Lower leg skin (tissue), 4 donors: ENCODE results near the gene LHX1. TPM values are rescaled to one million over a fixed set of nuclear protein-coding genes. Genes with fewer than 3 reads are reported as not detected.

Experiments
- DNase-seq, 2 donors: peaks; one replicate each; pipeline ENCODE4 v3.0.0-alpha.2; 2019; ENCODE audit warnings: low spot score in 2 of 2
- H3K4me3 ChIP-seq: fragments of 200-600 bp; sonication (generic); 2 replicates; pipeline ENCODE4 v1.5.1; 2017; ENCODE audit warnings: mild to moderate bottlenecking, low read depth; ENCODE audit not compliant: poor library complexity, severe bottlenecking
- CTCF ChIP-seq, 3 donors: fragments of 450-650 bp; IDR thresholded peaks; one replicate each; pipeline ENCODE4 v1.5.1; 2016; ENCODE audit warnings: antibody characterized with exemption in 3 of 3, mild to moderate bottlenecking in 3 of 3, moderate library complexity in 2 of 3
- POLR2A ChIP-seq, 2 donors: fragments of 450-650 bp; IDR thresholded peaks; one replicate each; pipeline ENCODE4 v1.6.1; 2016 to 2017; ENCODE audit warnings: antibody characterized with exemption in 2 of 2, mild to moderate bottlenecking in 1 of 2, moderate library complexity in 1 of 2
- WGBS, 2 donors: methylation state at CpG; one replicate each; pipeline ENCODE4 v1.1.5; 2018; 5-methylcytosine and 5-hydroxymethylcytosine counted together
- intact Hi-C: fragments of 100-400 bp; cut with DNase I; formaldehyde crosslinking; loops from one replicate; pipeline ENCODE4 v1.15.0; 2023; ENCODE audit warnings: low total_unique reads
- total RNA-seq, 4 donors: library from RNA; depleted of rRNA; stranded (reverse); fragments of >200 nt; gene quantifications; one replicate each; pipeline ENCODE4 v1.1.0, GENCODE V29; 2016

The LHX1 gene
- total RNA-seq, 4 donors from 2014 or later: not detected

GRCh38 chr17:36942631-36943125 lies 5.4 kb downstream of the LHX1 start:
- no peak overlapping the region for H3K4me3 ChIP-seq
- DNase-seq: peak in 1 of 2 donors; percentile 84
- TF ChIP-seq CTCF (IDR thresholded peaks at IDR 0.05): no peak
- intact Hi-C loops: no loop called here
- WGBS, 2 donors: 8 to 17% methylated on average over 15 to 57 of the region's 59 CpGs

- intact Hi-C loops: no loop called here
- peak in 1 of 2 donors; percentile 76 for DNase-seq
- no peak for TF ChIP-seq POLR2A (IDR thresholded peaks at IDR 0.05)
- TF ChIP-seq CTCF (IDR thresholded peaks at IDR 0.05): no peak
- WGBS, 2 donors: 14 to 15% methylated on average over 43 to 44 of the region's 44 CpGs
- H3K4me3 ChIP-seq: no peak overlapping the region
Observed at GRCh38 chr17:36943250-36944191, 6.2 kb downstream of the LHX1 start.

GRCh38 chr17:36944553-36944952 lies 7.3 kb downstream of the LHX1 start:
- no peak for DNase-seq
- no peak overlapping the region for H3K4me3 ChIP-seq
- TF ChIP-seq CTCF (IDR thresholded peaks at IDR 0.05) (no peak), POLR2A (IDR thresholded peaks at IDR 0.05) (no peak)
- intact Hi-C loops: no loop called here
- 0 to 8% methylated on average over 1 of the region's 1 CpG for WGBS, 2 donors

- intact Hi-C loops: no loop called here
- no peak for DNase-seq
- TF ChIP-seq POLR2A (IDR thresholded peaks at IDR 0.05) (no peak), CTCF (IDR thresholded peaks at IDR 0.05) (no peak)
- H3K4me3 ChIP-seq: no peak overlapping the region
- WGBS, 2 donors: 35 to 37% methylated on average over 1 of the region's 1 CpG
Observed at GRCh38 chr17:36945140-36945539, 7.9 kb downstream of the LHX1 start.

GRCh38 chr17:36945959-36946725 lies 8.9 kb downstream of the LHX1 start:
- H3K4me3 ChIP-seq: no peak overlapping the region
- 9 to 13% methylated on average over 23 to 30 of the region's 30 CpGs for WGBS, 2 donors
- intact Hi-C loops: no loop called here
- no peak for TF ChIP-seq POLR2A (IDR thresholded peaks at IDR 0.05)
- TF ChIP-seq CTCF (IDR thresholded peaks at IDR 0.05): no peak
- peak in 1 of 2 donors; percentile 74 for DNase-seq
